Stomach (tissue), 4 donors: ENCODE measurements around the gene BICRA.

ENCODE experiments used
- EP300 ChIP-seq: sonication (generic); formaldehyde crosslinking; IDR thresholded peaks from one replicate; pipeline ENCODE4 v1.6.1; 2017; ENCODE audit warnings: antibody characterized with exemption
- POLR2A ChIP-seq, 4 donors: fragments of 450-650 bp; IDR thresholded peaks; one replicate each; pipeline ENCODE4 v1.6.1; 2016; ENCODE audit warnings: antibody characterized with exemption in 4 of 4, control low read depth in 2 of 4, mild to moderate bottlenecking in 1 of 4, moderate library complexity in 1 of 4
- POLR2AphosphoS5 ChIP-seq, 3 donors: sonication (generic); formaldehyde crosslinking; IDR thresholded peaks; one replicate each; pipeline ENCODE4 v1.6.1; 2016; ENCODE audit warnings: antibody characterized with exemption in 3 of 3
- TF ChIP-seq, protein P1 (sequence below), 7 experiments: fragments of 450-650 bp in 4 of 7; fragments of 200-600 bp in 3 of 7; sonication (generic) in 3 of 7; IDR thresholded peaks; one replicate each; pipeline ENCODE4 v1.5.1; 2016 to 2019; ENCODE audit warnings: antibody characterized with exemption in 7 of 7, control low read depth in 2 of 7, mild to moderate bottlenecking in 1 of 7

DNA sequence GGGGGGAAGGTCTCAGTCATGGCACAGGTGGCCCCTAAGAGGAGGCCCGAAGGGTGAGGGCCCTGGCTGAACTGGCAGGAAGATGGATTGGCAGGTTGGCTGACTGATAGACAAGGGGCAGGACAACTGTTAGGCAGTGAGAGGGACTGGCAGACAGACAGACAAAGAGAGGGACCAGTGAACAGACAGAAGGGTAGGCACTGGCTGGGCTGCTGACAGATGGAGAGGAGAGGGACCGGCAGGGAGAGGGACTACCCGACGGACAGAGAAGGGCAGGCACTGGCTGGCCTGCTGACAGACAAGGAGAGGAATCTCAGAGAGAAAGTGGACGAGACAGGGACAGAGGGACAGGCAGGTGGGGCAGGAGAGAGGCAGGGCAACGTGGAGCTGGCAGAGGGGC is 72.5 kb downstream of the BICRA start:
- TF ChIP-seq, protein P1, sequence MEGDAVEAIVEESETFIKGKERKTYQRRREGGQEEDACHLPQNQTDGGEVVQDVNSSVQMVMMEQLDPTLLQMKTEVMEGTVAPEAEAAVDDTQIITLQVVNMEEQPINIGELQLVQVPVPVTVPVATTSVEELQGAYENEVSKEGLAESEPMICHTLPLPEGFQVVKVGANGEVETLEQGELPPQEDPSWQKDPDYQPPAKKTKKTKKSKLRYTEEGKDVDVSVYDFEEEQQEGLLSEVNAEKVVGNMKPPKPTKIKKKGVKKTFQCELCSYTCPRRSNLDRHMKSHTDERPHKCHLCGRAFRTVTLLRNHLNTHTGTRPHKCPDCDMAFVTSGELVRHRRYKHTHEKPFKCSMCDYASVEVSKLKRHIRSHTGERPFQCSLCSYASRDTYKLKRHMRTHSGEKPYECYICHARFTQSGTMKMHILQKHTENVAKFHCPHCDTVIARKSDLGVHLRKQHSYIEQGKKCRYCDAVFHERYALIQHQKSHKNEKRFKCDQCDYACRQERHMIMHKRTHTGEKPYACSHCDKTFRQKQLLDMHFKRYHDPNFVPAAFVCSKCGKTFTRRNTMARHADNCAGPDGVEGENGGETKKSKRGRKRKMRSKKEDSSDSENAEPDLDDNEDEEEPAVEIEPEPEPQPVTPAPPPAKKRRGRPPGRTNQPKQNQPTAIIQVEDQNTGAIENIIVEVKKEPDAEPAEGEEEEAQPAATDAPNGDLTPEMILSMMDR (IDR thresholded peaks at IDR 0.05), result no peak
- TF ChIP-seq POLR2AphosphoS5 (IDR thresholded peaks at IDR 0.05), result no peak
- TF ChIP-seq POLR2A (IDR thresholded peaks at IDR 0.05), result no peak
- no peak for TF ChIP-seq EP300
